Endothelial cell of umbilical vein (primary cell): ENCODE results near the gene ALOXE3. TPM values are rescaled to one million over a fixed set of nuclear protein-coding genes. Genes with fewer than 3 reads are reported as not detected.

Experiments used
- BruUV-seq: library from RNA; stranded (reverse); fragments of 400-500 nt; replicated peaks from 2 replicates; lab custom pipeline; 2021; lab: Mats Ljungman, UMichigan
- CTCF ChIA-PET: fragments of 300-600, 350-600 bp; sonication (Branson Sonifier 250); formaldehyde crosslinking; loops from one replicate; lab custom pipeline; 2021; ENCODE audit warnings: antibody characterized with exemption, inconsistent platforms; lab: Charles Lee
- POLR2A ChIA-PET: fragments of 300-600, 350-600 bp; sonication (Branson Sonifier 250); formaldehyde crosslinking; loops from one replicate; lab custom pipeline; 2021; ENCODE audit warnings: antibody characterized with exemption, inconsistent platforms; lab: Charles Lee
- DNase-seq: peaks from one replicate; pipeline ENCODE4 v3.0.0-alpha.2; 2011; ENCODE audit warnings: low read depth, low spot score
- FAIRE-seq: peaks from 2 replicates; lab custom pipeline; 2011; peaks lifted over from hg19 to GRCh38; lab: Jason Lieb, UNC
- H2AFZ ChIP-seq: 2 replicates; pipeline ENCODE4 v1.6.0; 2012; ENCODE audit warnings: low read depth, low read length, control low read depth, inconsistent platforms
- H3K27ac ChIP-seq: 2 replicates; pipeline ENCODE4 v1.5.1; 2011; ENCODE audit warnings: low read depth, mild to moderate bottlenecking, control low read depth, low read length, moderate library complexity; ENCODE audit not compliant: insufficient read depth
- H3K27me3 ChIP-seq, 2 experiments: 2 replicates each; pipeline versions ENCODE4 v1.6.0 to v1.6.1; 2011; ENCODE audit warnings: low read length in 2 of 2, mixed read lengths in 1 of 2; ENCODE audit not compliant: control insufficient read depth in 2 of 2, insufficient read depth in 2 of 2
- H3K36me3 ChIP-seq, 2 experiments: 2 replicates in 1 of 2; 3 replicates in 1 of 2; pipeline ENCODE4 v1.5.1; 2011; ENCODE audit warnings: low read length in 2 of 2, mild to moderate bottlenecking in 1 of 2, moderate library complexity in 1 of 2; ENCODE audit not compliant: control insufficient read depth in 2 of 2, insufficient read depth in 2 of 2; ENCODE audit errors: extremely low read depth in 1 of 2
- H3K4me1 ChIP-seq: 3 replicates; pipeline ENCODE4 v1.5.1; 2011; ENCODE audit warnings: mild to moderate bottlenecking, low read length; ENCODE audit not compliant: control insufficient read depth, insufficient read depth; ENCODE audit errors: extremely low read depth
- H3K4me2 ChIP-seq: 2 replicates; pipeline ENCODE4 v1.6.1; 2011; ENCODE audit warnings: low read length, control low read depth, mixed read lengths; ENCODE audit not compliant: insufficient read depth
- H3K4me3 ChIP-seq, 3 experiments: fragments of 200-600 bp in 1 of 3; sonication (generic), shearing (Covaris generic) in 1 of 3; replicated peaks in 1 of 3; 2 replicates each; pipeline ENCODE4 v1.5.1; 2011 to 2016; ENCODE audit warnings: control low read depth in 3 of 3, low read length in 3 of 3, mild to moderate bottlenecking in 2 of 3, inconsistent platforms in 1 of 3, low read depth in 1 of 3, moderate library complexity in 1 of 3; ENCODE audit not compliant: insufficient read depth in 1 of 3
- H3K79me2 ChIP-seq: 2 replicates; pipeline ENCODE4 v1.6.0; 2012; ENCODE audit warnings: low read length, inconsistent platforms; ENCODE audit not compliant: control insufficient read depth, insufficient read depth
- H3K9ac ChIP-seq: replicated peaks from 2 replicates; pipeline ENCODE3; 2011; ENCODE audit warnings: low read length, control low read depth; ENCODE audit not compliant: insufficient read depth; ENCODE audit errors: extremely low read depth
- H3K9me1 ChIP-seq: replicated peaks from 3 replicates; pipeline ENCODE4 v1.6.0; 2011; ENCODE audit warnings: mild to moderate bottlenecking, low read length; ENCODE audit not compliant: control insufficient read depth, insufficient read depth; ENCODE audit errors: extremely low read depth
- H3K9me3 ChIP-seq: replicated peaks from 2 replicates; pipeline ENCODE4 v1.5.1; 2012; ENCODE audit warnings: low read length, inconsistent platforms; ENCODE audit not compliant: control insufficient read depth, insufficient read depth
- H4K20me1 ChIP-seq: replicated peaks from 2 replicates; pipeline ENCODE3; 2011; ENCODE audit warnings: mild to moderate bottlenecking, low read length; ENCODE audit not compliant: control insufficient read depth, insufficient read depth; ENCODE audit errors: extremely low read depth
- CTCF ChIP-seq, 2 donors: IDR thresholded peaks; 1 replicate in 1 of 2; 2 replicates in 1 of 2; pipeline ENCODE4 v1.5.1; 2011; ENCODE audit warnings: low read length in 2 of 2, mild to moderate bottlenecking in 2 of 2, moderate library complexity in 2 of 2, control low read depth in 1 of 2, inconsistent platforms in 1 of 2, low read depth in 1 of 2; ENCODE audit not compliant: insufficient read depth in 1 of 2; ENCODE audit errors: extremely low read depth in 1 of 2
- EZH2 ChIP-seq: IDR thresholded peaks from 2 replicates; pipeline ENCODE4 v1.6.1; 2012; ENCODE audit warnings: borderline replicate concordance, low read depth, mild to moderate bottlenecking, moderate library complexity, low read length, inconsistent platforms; ENCODE audit not compliant: severe bottlenecking
- FOS ChIP-seq: IDR thresholded peaks from 2 replicates; pipeline ENCODE4 v1.6.1; 2011; ENCODE audit warnings: mild to moderate bottlenecking, low read length, moderate library complexity, borderline replicate concordance; ENCODE audit not compliant: insufficient read depth
- GATA2 ChIP-seq: IDR thresholded peaks from 2 replicates; pipeline ENCODE4 v1.7.0; 2011; ENCODE audit warnings: low read depth, mild to moderate bottlenecking, moderate library complexity, mixed read lengths, low read length; ENCODE audit not compliant: insufficient read length, insufficient read depth
- JUN ChIP-seq: IDR thresholded peaks from 2 replicates; pipeline ENCODE4 v1.6.1; 2011; ENCODE audit warnings: borderline replicate concordance, low read depth; ENCODE audit not compliant: insufficient read length, insufficient read depth
- MAX ChIP-seq: IDR thresholded peaks from 2 replicates; pipeline ENCODE4 v1.6.1; 2011; ENCODE audit not compliant: insufficient read depth, insufficient read length
- MYC ChIP-seq: IDR thresholded peaks from one replicate; pipeline ENCODE4 v1.6.1; 2011; ENCODE audit warnings: mild to moderate bottlenecking, low read depth, low read length
- POLR2A ChIP-seq: IDR thresholded peaks from 2 replicates; pipeline ENCODE4 v1.6.1; 2012; ENCODE audit warnings: low read depth, mild to moderate bottlenecking, control low read depth, low read length
- POLR2AphosphoS5 ChIP-seq: IDR thresholded peaks from 2 replicates; pipeline ENCODE4 v1.6.1; 2012; ENCODE audit warnings: low read depth, mild to moderate bottlenecking, control low read depth, low read length, moderate library complexity; ENCODE audit not compliant: insufficient read depth
- dilution Hi-C: fragments of 300-500 bp; cut with MboI; formaldehyde crosslinking; loops from one replicate; pipeline ENCODE4 v1.15.0; 2019; ENCODE audit warnings: low sequenced_read_pairs; ENCODE audit not compliant: extremely low pct_ligation_motif_present
- intact Hi-C: fragments of 100-400 bp; cut with micrococcal nuclease; formaldehyde crosslinking; loops from one replicate; pipeline ENCODE4 v1.10.0; 2022
- polyA plus RNA-seq, 4 experiments: library from polyadenylated mRNA; depleted of rRNA in 3 of 4; stranded (reverse) in 3 of 4; unstranded in 1 of 4; fragments of >200 nt; gene quantifications; 2 replicates each; pipeline versions ENCODE4 v1.2.1 to v1.2.3, GENCODE V29; 2011 to 2012; ENCODE audit warnings: missing spikeins in 1 of 4
- total RNA-seq: library from RNA; stranded (reverse); gene quantifications from 2 replicates; pipeline ENCODE4 v1.2.3, GENCODE V29; 2021

ALOXE3 gene
- total and polyA plus RNA-seq, 2 donors (not counting 3 experiments of a cell fraction or from before 2014, with no cell fraction given), result 0.01 TPM; not detected in 1

DNA sequence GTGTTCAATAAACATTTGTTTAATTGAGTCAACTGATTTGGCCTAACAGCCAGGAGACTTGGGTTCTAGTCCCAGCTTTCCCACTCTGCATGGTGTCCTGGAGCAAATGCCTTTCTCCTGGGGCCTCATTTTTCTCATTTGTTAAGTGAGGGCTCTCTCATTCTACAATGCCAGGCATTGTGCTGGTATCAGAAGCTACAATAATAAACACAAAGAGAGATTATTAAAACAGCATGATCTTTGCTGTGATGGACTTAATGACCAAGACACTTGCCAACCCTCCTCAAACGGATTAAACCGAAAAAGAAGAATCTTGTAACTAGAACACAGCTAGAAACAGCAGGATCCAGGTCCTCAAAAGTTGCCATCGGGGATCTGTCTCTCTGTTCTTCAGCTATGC, 49.2 kb upstream of the ALOXE3 start:
- H3K9me1 ChIP-seq, result no peaks in the 10 kb centered on the region
- no peak overlapping the region for H3K4me3 ChIP-seq
- no peak overlapping the region for H3K27ac ChIP-seq
- H4K20me1 ChIP-seq, result no peaks in the 10 kb centered on the region
- intact Hi-C loops (no loop called here), dilution Hi-C loops (no loop called here)
- H3K9me3 ChIP-seq, result no peaks in the 10 kb centered on the region
- H3K36me3 ChIP-seq, result no peaks in the 10 kb centered on the region
- ChIA-PET CTCF (interaction anchor here (0.8 to 1.0 kb wide), 2 partner anchors 12 to 13 kb away, joined by 3 read pairs; no protein-coding TSS in a partner anchor), POLR2A (no interaction called here)
- H2AFZ ChIP-seq, result no peak overlapping the region
- peaks cover 11% of the 10 kb centered on the region for H3K4me1 ChIP-seq
- TF ChIP-seq MAX (no peak), POLR2A (no peak), MYC (no peak), EZH2 (no peak), JUN (no peak), POLR2AphosphoS5 (no peak), GATA2 (no peak), FOS (no peak), CTCF (IDR thresholded peaks at IDR 0.05; ENCODE audit: extremely low read depth in 1 of 2, insufficient read depth in 1 of 2, low read depth in 1 of 2, low read length in 2 of 2) (no peak)
- H3K4me2 ChIP-seq, result no peak overlapping the region
- H3K27me3 ChIP-seq, result no peaks in the 10 kb centered on the region
- DNase-seq (no peak), FAIRE-seq (no peak)
- H3K79me2 ChIP-seq, result peaks cover 2% of the 10 kb centered on the region
- no TSS peak for BruUV-seq
- no peak overlapping the region for H3K9ac ChIP-seq
